HFFc6 (cell line): ENCODE data around the gene FGD6. TPM values are rescaled to one million over a fixed set of nuclear protein-coding genes. Genes with fewer than 3 reads are reported as not detected.

Experiments used
- total RNA-seq, 6 experiments: library from RNA; stranded (reverse); fragmentation: NEBNext Ultra II Directional; extraction: Animal tissue kit (Norgen Biotek cat#: 25700); gene quantifications; 2 replicates in 1 of 6; 3 replicates in 5 of 6; pipeline ENCODE4 v1.2.3, GENCODE V29; 2021

Gene FGD6
- total RNA-seq, 6 experiments from 2014 or later = 5.5 to 6.6 (median 6.0) TPM

Other genes starting within 250 kb of the FGD6 start
- gene NDUFA12, start 213.8 kb downstream of the FGD6 start, total RNA-seq = 100 to 1,000 TPM; 104 to 149 (median 140) TPM
- 10 to 100 TPM; 15.3 to 25.8 (median 19.7) TPM for gene NR2C1, start 143.8 kb downstream of the FGD6 start, total RNA-seq
- gene VEZT, start 340 bp upstream of the FGD6 start, total RNA-seq = 10 to 100 TPM; 61.8 to 69.0 (median 66.2) TPM